SU-DHL-6 (cell line): ENCODE measurements around the gene FPGS.
A peak's percentile ranks its signal among the peaks of the same experiment; 100 is the strongest.

ENCODE experiments used
- H2AFZ ChIP-seq: fragments of 200-600 bp; sonication (generic); 2 replicates; pipeline ENCODE4 v1.6.1; 2014; ENCODE audit warnings: low read depth, mild to moderate bottlenecking, moderate library complexity, mixed read lengths, antibody characterized with exemption, low read length; ENCODE audit not compliant: severe bottlenecking
- H3F3A ChIP-seq: fragments of 200-600 bp; shearing (Covaris generic); 2 replicates; pipeline ENCODE4 v1.6.0; 2016; ENCODE audit warnings: antibody characterized with exemption, mild to moderate bottlenecking; ENCODE audit not compliant: insufficient read depth
- H3K27ac ChIP-seq: fragments of 200-600 bp; sonication (generic); 2 replicates; pipeline ENCODE4 v1.5.1; 2016; ENCODE audit warnings: low read depth, mild to moderate bottlenecking, low read length, moderate library complexity, mixed read lengths
- H3K27me3 ChIP-seq: fragments of 200-600 bp; sonication (generic), shearing (Covaris generic); 2 replicates; pipeline ENCODE4 v1.6.0; 2014; ENCODE audit warnings: mild to moderate bottlenecking, low read length
- H3K36me3 ChIP-seq: fragments of 200-600 bp; sonication (generic); 2 replicates; pipeline ENCODE4 v1.6.1; 2014; ENCODE audit warnings: mild to moderate bottlenecking, low read length, mixed read lengths
- H3K4me2 ChIP-seq: fragments of 300-600, 200-600 bp; shearing (Covaris generic), sonication (generic); 2 replicates; pipeline ENCODE4 v1.6.0; 2014; ENCODE audit warnings: low read length, low read depth, mild to moderate bottlenecking; ENCODE audit not compliant: poor library complexity, severe bottlenecking
- H3K4me3 ChIP-seq: fragments of 200-600 bp; sonication (generic); 2 replicates; pipeline ENCODE4 v1.5.1; 2014; ENCODE audit warnings: antibody characterized with exemption, low read length, mild to moderate bottlenecking, mixed read lengths; ENCODE audit not compliant: insufficient read depth, poor library complexity, severe bottlenecking
- H3K79me2 ChIP-seq: fragments of 200-600 bp; sonication (generic); 2 replicates; pipeline ENCODE4 v1.6.1; 2014; ENCODE audit warnings: mild to moderate bottlenecking, low read length, moderate library complexity; ENCODE audit not compliant: insufficient read depth
- H3K9ac ChIP-seq: fragments of 200-600 bp; sonication (generic); 2 replicates; pipeline ENCODE4 v1.7.0; 2014; ENCODE audit warnings: mild to moderate bottlenecking, low read length
- H3K9me2 ChIP-seq: fragments of 200-600 bp; sonication (generic); replicated peaks from 2 replicates; pipeline ENCODE4 v1.6.1; 2014; ENCODE audit warnings: low read length; ENCODE audit not compliant: insufficient read depth
- H3K9me3 ChIP-seq: fragments of 200-600 bp; sonication (generic); 2 replicates; pipeline ENCODE4 v1.6.1; 2014; ENCODE audit warnings: low read length, mixed read lengths; ENCODE audit not compliant: insufficient read depth
- H4K20me1 ChIP-seq: fragments of 200-600 bp; sonication (generic); 2 replicates; pipeline ENCODE4 v1.6.1; 2014; ENCODE audit warnings: low read depth, mild to moderate bottlenecking, antibody characterized with exemption, low read length, moderate library complexity, mixed read lengths
- CTCF ChIP-seq: fragments of 200-600 bp; sonication (generic); IDR thresholded peaks from one replicate; pipeline ENCODE4 v1.5.1; 2017; ENCODE audit warnings: antibody characterized with exemption, mild to moderate bottlenecking, low read length, moderate library complexity; ENCODE audit not compliant: insufficient read depth, poor library complexity, severe bottlenecking
- EZH2phosphoT487 ChIP-seq: fragments of 200-600 bp; sonication (generic), shearing (Covaris generic); conservative IDR thresholded peaks from 2 replicates; pipeline ENCODE4 v1.6.1; 2018; ENCODE audit warnings: mild to moderate bottlenecking, antibody characterized with exemption, low read length, moderate library complexity, mixed read lengths

The FPGS gene

GRCh38 chr9:127770905-127771569 lies 31.6 kb upstream of the FPGS start:
- H4K20me1 ChIP-seq: no peaks in the 10 kb centered on the region
- H3K27ac ChIP-seq: peak overlapping the region; percentile 4; the same call in 1 of the 2 replicates
- no peaks in the 10 kb centered on the region for H3K79me2 ChIP-seq
- TF ChIP-seq CTCF (no peak), EZH2phosphoT487 (no peak)
- H3F3A ChIP-seq: peaks cover 7% of the 10 kb centered on the region
- no peaks in the 10 kb centered on the region for H3K36me3 ChIP-seq
- peak overlapping the region; percentile 46 for H3K9ac ChIP-seq
- peak overlapping the region; percentile 76 for H3K4me2 ChIP-seq
- no peaks in the 10 kb centered on the region for H3K9me3 ChIP-seq
- no peak overlapping the region for H2AFZ ChIP-seq
- no peaks in the 10 kb centered on the region for H3K27me3 ChIP-seq
- peak overlapping the region; percentile 55 for H3K4me3 ChIP-seq
- no peaks in the 10 kb centered on the region for H3K9me2 ChIP-seq

GRCh38 chr9:127771570-127772189 lies 31.0 kb upstream of the FPGS start:
- peaks cover 3% of the 10 kb centered on the region; the same call in 1 of the 2 replicates for H3K79me2 ChIP-seq
- TF ChIP-seq EZH2phosphoT487 (no peak), CTCF (no peak)
- H3K9me2 ChIP-seq: no peaks in the 10 kb centered on the region
- peak overlapping the region; percentile 46 for H3K27ac ChIP-seq
- H3K4me3 ChIP-seq: peak overlapping the region; percentile 10
- no peaks in the 10 kb centered on the region for H3K36me3 ChIP-seq
- H3K4me2 ChIP-seq: peak overlapping the region; percentile 42
- H3K27me3 ChIP-seq: no peaks in the 10 kb centered on the region
- H3K9ac ChIP-seq: peak overlapping the region; percentile 28; the same call in 1 of the 2 replicates
- peaks cover 9% of the 10 kb centered on the region for H3F3A ChIP-seq
- no peaks in the 10 kb centered on the region for H3K9me3 ChIP-seq
- H2AFZ ChIP-seq: peak overlapping the region; percentile 0
- H4K20me1 ChIP-seq: no peaks in the 10 kb centered on the region

- Histone ChIP-seq H4K20me1 (no peaks in the 10 kb centered on the region), H3K4me2 (no peak overlapping the region), H3K79me2 (peaks cover 12% of the 10 kb centered on the region), H3K27me3 (no peaks in the 10 kb centered on the region), H3K9me2 (no peaks in the 10 kb centered on the region), H3F3A (peaks cover 16% of the 10 kb centered on the region), H3K9ac (no peak overlapping the region), H3K36me3 (no peaks in the 10 kb centered on the region), H3K9me3 (no peaks in the 10 kb centered on the region), H2AFZ (no peak overlapping the region), H3K4me3 (no peak overlapping the region), H3K27ac (no peak overlapping the region; the same call in 1 of the 2 replicates)
- TF ChIP-seq EZH2phosphoT487 (no peak), CTCF (no peak)
Observed at GRCh38 chr9:127772603-127773002, 30.1 kb upstream of the FPGS start.
